C4-2B (cell line): ENCODE data around the gene ORAI2.
"Not testable (repeated sequence)": the region's sequence is repeated elsewhere in the genome, so short reads cannot be mapped to it uniquely, and the experiment has no call there.

ENCODE experiments used
- H3K27ac ChIP-seq: fragments of 450-650 bp; 2 replicates; pipeline ENCODE4 v1.5.1; 2017
- ZFX ChIP-seq: fragments of 450-650 bp; IDR thresholded peaks from 2 replicates; pipeline ENCODE4 v1.6.1; 2017
- TF ChIP-seq, protein P1 (sequence below): fragments of 450-650 bp; conservative IDR thresholded peaks from 2 replicates; pipeline ENCODE4 v1.5.1; 2017; ENCODE audit warnings: mild to moderate bottlenecking

The ORAI2 gene

DNA sequence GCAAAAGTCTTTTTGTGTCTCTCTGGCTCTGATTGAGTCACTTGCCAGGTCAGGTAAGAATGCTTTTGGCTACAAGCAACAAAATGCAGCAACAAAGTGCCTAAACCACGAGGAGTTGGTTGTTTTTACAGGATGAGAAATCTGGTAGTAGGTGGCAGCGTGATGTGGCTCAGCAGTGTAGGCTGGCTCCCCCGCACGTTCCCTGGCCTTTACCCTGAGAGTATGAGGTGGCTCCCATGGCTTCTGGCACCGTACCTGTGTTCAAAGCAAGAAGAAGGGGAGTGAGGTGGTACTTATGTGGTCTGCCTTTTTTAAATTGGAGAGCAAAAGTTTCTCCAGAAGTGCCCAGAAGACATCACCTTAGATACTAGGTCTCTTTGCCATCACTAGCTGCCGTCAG, 25.5 kb upstream of the ORAI2 start:
- H3K27ac ChIP-seq = no peak overlapping the region
- TF ChIP-seq, protein P1, sequence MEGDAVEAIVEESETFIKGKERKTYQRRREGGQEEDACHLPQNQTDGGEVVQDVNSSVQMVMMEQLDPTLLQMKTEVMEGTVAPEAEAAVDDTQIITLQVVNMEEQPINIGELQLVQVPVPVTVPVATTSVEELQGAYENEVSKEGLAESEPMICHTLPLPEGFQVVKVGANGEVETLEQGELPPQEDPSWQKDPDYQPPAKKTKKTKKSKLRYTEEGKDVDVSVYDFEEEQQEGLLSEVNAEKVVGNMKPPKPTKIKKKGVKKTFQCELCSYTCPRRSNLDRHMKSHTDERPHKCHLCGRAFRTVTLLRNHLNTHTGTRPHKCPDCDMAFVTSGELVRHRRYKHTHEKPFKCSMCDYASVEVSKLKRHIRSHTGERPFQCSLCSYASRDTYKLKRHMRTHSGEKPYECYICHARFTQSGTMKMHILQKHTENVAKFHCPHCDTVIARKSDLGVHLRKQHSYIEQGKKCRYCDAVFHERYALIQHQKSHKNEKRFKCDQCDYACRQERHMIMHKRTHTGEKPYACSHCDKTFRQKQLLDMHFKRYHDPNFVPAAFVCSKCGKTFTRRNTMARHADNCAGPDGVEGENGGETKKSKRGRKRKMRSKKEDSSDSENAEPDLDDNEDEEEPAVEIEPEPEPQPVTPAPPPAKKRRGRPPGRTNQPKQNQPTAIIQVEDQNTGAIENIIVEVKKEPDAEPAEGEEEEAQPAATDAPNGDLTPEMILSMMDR = no peak
- TF ChIP-seq ZFX = no peak

DNA sequence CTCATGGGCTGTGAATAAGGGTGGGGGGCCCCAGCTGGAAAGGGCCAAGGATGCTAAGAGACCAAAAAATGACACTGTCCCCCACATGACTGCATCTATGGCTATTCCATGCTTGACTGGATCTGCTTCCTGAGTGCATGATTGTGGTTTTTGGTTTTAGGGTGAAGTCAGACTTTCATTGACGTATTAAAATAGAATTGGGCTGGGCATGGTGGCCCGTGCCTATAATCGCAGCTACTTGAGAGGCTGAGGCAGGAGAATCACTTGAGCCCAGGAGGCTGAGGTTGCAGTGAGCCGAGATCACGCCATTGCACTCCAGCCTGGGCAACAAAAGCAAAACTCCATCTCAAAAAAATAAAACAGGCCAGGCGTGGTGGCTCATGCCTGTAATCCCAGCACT, 24.8 kb upstream of the ORAI2 start:
- not testable (repeated sequence) for H3K27ac ChIP-seq

DNA sequence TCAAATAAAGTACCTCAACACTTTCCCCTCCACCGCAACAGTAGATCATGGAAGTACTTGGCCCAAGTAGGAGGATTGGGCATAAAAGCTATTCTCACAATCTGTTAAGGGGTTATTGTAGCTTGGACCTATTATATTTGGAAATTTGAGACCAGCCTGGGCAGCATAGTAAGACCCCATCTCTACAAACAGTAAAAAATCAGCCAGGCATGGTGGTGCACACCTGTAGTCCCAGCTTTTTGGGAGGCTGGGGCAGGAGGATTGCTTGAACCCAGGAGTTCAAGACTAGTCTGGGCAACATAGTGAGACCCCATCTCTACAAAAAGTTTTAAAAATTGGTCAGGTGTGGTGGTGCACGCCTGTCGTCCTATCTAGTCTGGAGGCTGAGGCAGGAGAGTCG, 24.0 kb upstream of the ORAI2 start:
- no peak for TF ChIP-seq ZFX
- TF ChIP-seq, protein P1 = no peak
- no peak overlapping the region for H3K27ac ChIP-seq

DNA sequence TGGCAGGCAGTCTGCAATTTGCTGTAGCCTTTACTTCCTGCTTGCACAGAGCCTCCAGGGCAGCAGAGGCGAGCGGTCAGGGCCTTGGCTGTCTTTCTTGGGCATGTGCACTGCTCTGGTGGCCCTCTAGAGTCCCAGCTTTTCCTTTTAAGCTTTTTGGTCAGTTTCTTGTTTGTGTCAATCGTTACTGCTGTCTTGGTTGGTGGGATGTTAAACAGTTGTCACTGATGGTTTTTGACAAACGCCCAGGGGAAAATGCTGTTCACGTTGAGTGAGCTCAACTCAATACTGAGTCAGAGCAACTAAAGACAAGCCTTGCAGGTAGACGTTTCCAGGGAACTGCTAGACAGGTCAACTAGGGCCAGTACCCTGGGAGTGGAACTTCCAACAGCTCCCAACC, 23.3 kb upstream of the ORAI2 start:
- H3K27ac ChIP-seq = no peak overlapping the region
- TF ChIP-seq, protein P1 = no peak
- no peak for TF ChIP-seq ZFX

DNA sequence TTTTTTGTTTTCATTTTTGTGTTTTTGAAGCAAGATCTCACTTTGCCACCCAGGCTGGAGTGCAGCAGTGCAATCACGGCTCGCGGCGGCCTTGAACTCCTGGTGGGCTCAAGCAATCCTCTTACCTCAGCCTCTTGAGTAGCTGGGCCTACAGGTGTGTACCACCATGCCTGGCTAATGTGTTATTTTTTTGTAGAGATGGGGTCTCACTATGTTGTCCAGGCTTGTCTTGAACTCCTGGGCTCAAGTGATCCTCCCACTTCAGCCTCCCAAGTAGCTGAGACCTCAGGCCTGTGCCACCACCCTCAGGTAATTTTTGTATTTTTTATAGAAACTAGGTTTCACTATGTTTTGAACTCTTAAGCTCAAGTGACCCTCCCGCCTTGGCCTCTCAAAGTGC, 22.5 kb upstream of the ORAI2 start:
- no peak overlapping the region for H3K27ac ChIP-seq
- no peak for TF ChIP-seq ZFX
- TF ChIP-seq, protein P1 = no peak

DNA sequence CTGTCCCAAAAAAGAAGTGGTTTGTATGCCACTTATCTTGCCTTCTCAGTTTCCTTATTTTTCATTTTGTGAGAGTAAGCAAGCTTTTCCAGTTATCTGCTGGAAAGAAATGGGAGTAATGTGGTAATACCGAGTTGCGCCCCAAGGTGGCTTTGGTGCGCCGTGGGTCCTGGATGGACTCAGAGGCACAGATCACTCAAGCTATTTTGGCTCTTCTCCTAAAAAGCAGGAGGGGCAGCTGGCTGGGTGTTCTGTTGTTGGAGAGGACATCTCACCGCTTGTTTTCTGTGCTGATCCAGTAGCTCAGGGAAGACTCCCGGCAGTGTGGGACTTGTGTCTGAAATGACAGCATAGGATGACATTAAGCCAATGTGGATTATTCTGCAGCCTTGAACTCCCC, 20.8 kb upstream of the ORAI2 start:
- TF ChIP-seq, protein P1 = no peak
- TF ChIP-seq ZFX = no peak
- H3K27ac ChIP-seq = no peak overlapping the region

DNA sequence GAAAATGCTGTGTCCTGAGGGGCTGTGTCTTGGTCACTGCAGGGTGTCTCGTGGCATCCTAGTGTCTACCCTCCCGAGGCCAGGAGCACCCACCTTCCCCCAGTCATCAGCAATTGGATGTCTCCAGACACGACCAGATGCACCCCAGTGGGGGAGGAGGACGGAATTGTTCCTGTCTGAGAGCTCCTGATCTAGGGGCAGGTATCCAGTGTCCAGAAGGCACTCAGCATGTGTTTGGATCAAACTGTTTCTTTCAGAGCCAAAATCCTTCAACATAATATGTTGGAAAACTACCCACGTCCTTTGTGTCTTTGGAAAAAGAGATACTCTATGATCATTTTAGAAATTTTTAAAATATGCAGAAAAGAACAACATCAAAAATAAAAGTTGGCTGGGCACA, 20.3 kb upstream of the ORAI2 start:
- no peak overlapping the region for H3K27ac ChIP-seq

DNA sequence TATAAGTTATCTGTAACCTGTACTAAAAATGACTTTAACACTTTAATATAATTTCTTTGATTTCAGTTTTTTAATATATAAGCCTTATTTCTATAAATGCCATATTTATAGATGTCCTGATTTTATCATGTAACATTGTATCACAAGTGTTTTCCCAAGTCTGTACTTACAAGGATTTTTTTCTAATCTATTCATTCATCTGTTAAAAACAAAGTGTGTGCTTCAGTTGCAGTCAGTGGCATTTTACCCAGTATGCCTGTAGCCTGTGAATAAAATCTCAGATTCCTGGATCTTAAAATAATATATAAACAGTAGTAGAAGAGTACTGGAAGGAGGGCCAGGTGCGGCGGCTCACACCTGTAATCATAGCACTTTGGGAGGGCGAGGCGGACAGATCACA, 19.8 kb upstream of the ORAI2 start:
- TF ChIP-seq ZFX = no peak
- TF ChIP-seq, protein P1 = no peak

More for the DNA sequence above, 20.3 kb upstream of the ORAI2 start:
- TF ChIP-seq ZFX = no peak
- TF ChIP-seq, protein P1 = no peak

More for the DNA sequence above, 19.8 kb upstream of the ORAI2 start:
- H3K27ac ChIP-seq = no peak overlapping the region
